HepG2 (cell line): Measurements from ENCODE around the gene ALDOA. TPM values are rescaled to one million over a fixed set of nuclear protein-coding genes. Genes with fewer than 3 reads are reported as not detected.

Experiments
- ATAC-seq: fragments of 200-7000 bp; cut with Tn5 transposase; 3 replicates; pipeline ENCODE4 v1.9.1; 2020; ENCODE audit warnings: mild to moderate bottlenecking, moderate library complexity
- BruUV-seq: library from RNA; stranded (reverse); fragments of 400-500 nt; replicated peaks from 2 replicates; lab custom pipeline; 2021; lab: Mats Ljungman, UMichigan
- CTCF ChIA-PET: fragments of 300-600 bp; formaldehyde crosslinking; extraction: SDS; loops from one replicate; lab custom pipeline; 2021; ENCODE audit warnings: low total read pairs, inconsistent platforms, low intra/inter-chr PET ratio; lab: Yijun Ruan, JAX
- POLR2A ChIA-PET: fragments of 350-600 bp; sonication (Branson Sonifier 250); formaldehyde crosslinking; loops from one replicate; lab custom pipeline; 2020; ENCODE audit warnings: antibody characterized with exemption, inconsistent platforms; lab: Yijun Ruan, JAX
- DNase-seq: peaks from one replicate; pipeline ENCODE4 v3.0.0-alpha.2; 2015; ENCODE audit warnings: low spot score
- FAIRE-seq: peaks from 3 replicates; lab custom pipeline; 2011; peaks lifted over from hg19 to GRCh38; lab: Jason Lieb, UNC
- H2AFZ ChIP-seq: one replicate; pipeline ENCODE4 v1.6.1; 2011; ENCODE audit warnings: low read length, inconsistent platforms
- H3K27ac ChIP-seq: fragments of 300-600 bp; 3 replicates; pipeline ENCODE4 v1.8.0; 2011; ENCODE audit warnings: mixed run types, mild to moderate bottlenecking, mixed read lengths, low read length, inconsistent platforms; ENCODE audit not compliant: insufficient read depth; ENCODE audit errors: extremely low read length
- H3K27me3 ChIP-seq, 2 experiments: fragments of 200-600 bp in 1 of 2; 2 replicates in 1 of 2; 3 replicates in 1 of 2; pipeline versions ENCODE4 v1.6.0 to v1.8.0; 2011; ENCODE audit warnings: low read length in 2 of 2, mild to moderate bottlenecking in 2 of 2, moderate library complexity in 2 of 2, inconsistent platforms in 1 of 2; ENCODE audit not compliant: insufficient read depth in 2 of 2, control insufficient read depth in 1 of 2
- H3K36me3 ChIP-seq, 2 experiments: fragments of 200-600 bp in 1 of 2; replicated peaks in 1 of 2; 2 replicates in 1 of 2; 3 replicates in 1 of 2; pipeline versions ENCODE4 v1.5.1 to v1.8.0; 2011; ENCODE audit warnings: low read length in 2 of 2, inconsistent platforms in 1 of 2; ENCODE audit not compliant: insufficient read depth in 2 of 2, control insufficient read depth in 1 of 2
- H3K4me1 ChIP-seq: 2 replicates; pipeline ENCODE4 v1.5.1; 2012; ENCODE audit warnings: low read length, inconsistent platforms; ENCODE audit not compliant: insufficient read depth
- H3K4me2 ChIP-seq: 2 replicates; pipeline ENCODE4 v1.6.0; 2011; ENCODE audit warnings: low read depth, low read length, inconsistent platforms
- H3K4me3 ChIP-seq, 3 experiments: fragments of 200-600 bp in 1 of 3; sonication (generic), shearing (Covaris generic) in 1 of 3; replicated peaks in 1 of 3; 2 replicates each; pipeline ENCODE4 v1.5.1; 2011 to 2016; ENCODE audit warnings: low read length in 3 of 3, inconsistent platforms in 2 of 3, low read depth in 2 of 3, mild to moderate bottlenecking in 2 of 3, control low read depth in 1 of 3, mixed read lengths in 1 of 3; ENCODE audit not compliant: insufficient read depth in 1 of 3
- H3K79me2 ChIP-seq: one replicate; pipeline ENCODE4 v1.6.1; 2011; ENCODE audit warnings: low read length, inconsistent platforms; ENCODE audit not compliant: insufficient read depth
- H3K9ac ChIP-seq: 2 replicates; pipeline ENCODE4 v1.6.0; 2011; ENCODE audit warnings: mild to moderate bottlenecking, low read depth, low read length, inconsistent platforms; ENCODE audit not compliant: insufficient read depth
- H3K9me3 ChIP-seq: 2 replicates; pipeline ENCODE4 v1.5.1; 2012; ENCODE audit warnings: mild to moderate bottlenecking, low read length
- H4K20me1 ChIP-seq: 2 replicates; pipeline ENCODE4 v1.6.0; 2011; ENCODE audit warnings: inconsistent platforms, mild to moderate bottlenecking, low read length, moderate library complexity; ENCODE audit not compliant: insufficient read depth
- ATAD3A ChIP-seq: sonication (generic); formaldehyde crosslinking; IDR thresholded peaks from 2 replicates; pipeline ENCODE4 v1.4.0; 2020; ENCODE audit warnings: missing genetic modification reagents
- FLYWCH1 ChIP-seq: sonication (generic); formaldehyde crosslinking; IDR thresholded peaks from 2 replicates; pipeline ENCODE4 v1.8.1; 2023; ENCODE audit warnings: mild to moderate bottlenecking, missing genetic modification reagents
- FOXP1 ChIP-seq, 2 experiments: fragments of 450-650 bp in 1 of 2; IDR thresholded peaks; 2 replicates each; pipeline ENCODE4 v1.6.1; 2017 to 2018; ENCODE audit warnings: antibody characterized with exemption in 1 of 2
- HNRNPL ChIP-seq: fragments of 200-400 bp; formaldehyde crosslinking; IDR thresholded peaks from 2 replicates; pipeline ENCODE4 v1.6.1; 2017; ENCODE audit warnings: mild to moderate bottlenecking, low read depth, low read length
- SMC3 ChIP-seq: IDR thresholded peaks from 2 replicates; pipeline ENCODE4 v1.6.1; 2011; ENCODE audit warnings: low read length, improper control_type of control experiment
- ZBTB21 ChIP-seq: sonication (generic); formaldehyde crosslinking; IDR thresholded peaks from 2 replicates; pipeline ENCODE4 v1.4.0; 2020; ENCODE audit warnings: missing genetic modification reagents
- ZIK1 ChIP-seq: sonication (generic); formaldehyde crosslinking; IDR thresholded peaks from 2 replicates; pipeline ENCODE4 v1.5.0; 2020; ENCODE audit warnings: mild to moderate bottlenecking, low read depth, missing genetic modification reagents, borderline replicate concordance
- ZNF484 ChIP-seq: sonication (generic); formaldehyde crosslinking; IDR thresholded peaks from 2 replicates; pipeline ENCODE4 v1.5.1; 2020; ENCODE audit warnings: mild to moderate bottlenecking, low read depth, missing genetic modification reagents, borderline replicate concordance
- ZNF616 ChIP-seq: sonication (generic); formaldehyde crosslinking; IDR thresholded peaks from 2 replicates; pipeline ENCODE4 v1.5.0; 2020; ENCODE audit warnings: low read depth, mild to moderate bottlenecking, missing genetic modification reagents
- ZSCAN21 ChIP-seq: sonication (generic); formaldehyde crosslinking; IDR thresholded peaks from 2 replicates; pipeline ENCODE4 v1.8.0; 2022; ENCODE audit warnings: mild to moderate bottlenecking, missing genetic modification reagents, moderate library complexity, borderline replicate concordance
- WGBS: methylation state at CpG from one replicate; pipeline ENCODE4 v1.1.6; 2017; ENCODE audit warnings: low lambda C conversion rate; 5-methylcytosine and 5-hydroxymethylcytosine counted together
- in situ Hi-C: cut with HindIII; loops from 2 replicates; pipeline ENCODE4 v1.10.0; 2017; ENCODE audit warnings: low pct_unique_long_range_greater_than_20kb; ENCODE audit not compliant: extremely low pct_ligation_motif_present
- intact Hi-C: fragments of 100-400 bp; cut with micrococcal nuclease; formaldehyde crosslinking; loops from one replicate; pipeline ENCODE4 v1.10.0; 2022; ENCODE audit not compliant: unreplicated experiment
- polyA plus RNA-seq, 8 experiments: library from polyadenylated mRNA; depleted of rRNA in 3 of 8; stranded (reverse) in 7 of 8; unstranded in 1 of 8; fragments of >200 nt; fragmentation: Illumina TruSeq in 4 of 8; extraction: Trizol in 4 of 8; gene quantifications; 2 replicates each; pipeline versions ENCODE4 v1.2.1 to v1.2.3, GENCODE V29; 2011 to 2016; ENCODE audit warnings: low read depth in 4 of 8, missing spikeins in 1 of 8, mixed read lengths in 1 of 8; ENCODE audit not compliant: insufficient read depth in 1 of 8
- total RNA-seq, 5 experiments: library from RNA; depleted of rRNA; stranded (reverse); fragments of >200 nt; fragmentation: Illumina TruSeq; extraction: Trizol; gene quantifications; 2 replicates each; pipeline ENCODE4 v1.2.3, GENCODE V29; 2016; ENCODE audit warnings: low read depth in 1 of 5
- TF ChIP-seq, protein P1 (sequence below): sonication (generic); formaldehyde crosslinking; IDR thresholded peaks from 2 replicates; pipeline ENCODE4 v1.5.1; 2020; ENCODE audit warnings: missing genetic modification reagents, mild to moderate bottlenecking, borderline replicate concordance
- TF ChIP-seq, protein P2 (sequence below): IDR thresholded peaks from 2 replicates; pipeline ENCODE4 v1.6.1; 2018; ENCODE audit warnings: missing genetic modification reagents
- TF ChIP-seq, protein P3 (sequence below): sonication (generic); formaldehyde crosslinking; IDR thresholded peaks from 2 replicates; pipeline ENCODE4 v1.4.0; 2020; ENCODE audit warnings: missing genetic modification reagents
- TF ChIP-seq, protein P4 (sequence below): sonication (generic); formaldehyde crosslinking; IDR thresholded peaks from 2 replicates; pipeline ENCODE4 v1.5.0; 2020; ENCODE audit warnings: mild to moderate bottlenecking, missing genetic modification reagents, borderline replicate concordance

Gene ALDOA
- total and polyA plus RNA-seq, 2 of the 13 experiments (the other 11 are each of a cell fraction or from before 2014, with no cell fraction given), result 925 to 1,884 TPM

DNA sequence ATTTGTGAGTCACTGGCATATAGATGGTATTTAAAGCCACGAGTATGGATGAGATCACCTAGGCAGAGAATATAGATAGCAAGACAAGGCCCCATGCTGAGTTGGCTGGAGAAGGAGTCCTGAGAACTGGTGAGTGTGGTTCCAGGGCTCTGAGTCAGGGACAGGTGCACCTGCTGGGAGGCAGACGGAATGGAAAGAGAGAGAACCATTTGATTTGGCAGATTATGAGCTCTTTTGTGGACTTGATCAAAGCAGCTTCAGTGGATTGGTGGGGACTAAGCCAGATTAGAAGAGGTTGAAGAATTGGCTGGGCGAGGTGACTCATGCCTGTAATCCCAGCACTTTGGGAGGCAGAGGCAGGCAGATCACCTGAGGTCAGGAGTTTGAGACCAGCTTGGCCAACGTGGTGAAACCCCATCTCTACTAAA, 46.8 kb upstream of the ALDOA start (continued):
- TF ChIP-seq, protein P1, sequence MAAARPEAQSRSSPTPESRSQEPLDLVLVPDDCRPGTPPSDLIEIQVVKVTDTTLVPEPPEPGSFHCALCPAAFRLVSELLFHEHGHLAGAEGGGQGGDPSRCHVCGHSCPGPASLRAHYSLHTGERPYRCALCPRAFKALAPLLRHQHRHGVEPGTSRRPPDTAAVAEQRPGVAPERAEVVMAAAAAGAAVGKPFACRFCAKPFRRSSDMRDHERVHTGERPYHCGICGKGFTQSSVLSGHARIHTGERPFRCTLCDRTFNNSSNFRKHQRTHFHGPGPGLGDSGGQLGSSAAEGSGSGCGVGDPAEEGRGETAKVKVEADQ (CRISPR knock-in tag), result no peak
- TF ChIP-seq ZBTB21 (CRISPR knock-in tag) (no peak), ZIK1 (CRISPR knock-in tag) (no peak), ZNF616 (CRISPR knock-in tag) (no peak), ATAD3A (CRISPR knock-in tag) (no peak), FLYWCH1 (CRISPR knock-in tag) (no peak), HNRNPL (no peak), SMC3 (no peak), ZSCAN21 (no peak), FOXP1 (IDR thresholded peaks at IDR 0.05) (no peak), FOXP1 (CRISPR knock-in tag; IDR thresholded peaks at IDR 0.05) (no peak)
- TF ChIP-seq, protein P2, sequence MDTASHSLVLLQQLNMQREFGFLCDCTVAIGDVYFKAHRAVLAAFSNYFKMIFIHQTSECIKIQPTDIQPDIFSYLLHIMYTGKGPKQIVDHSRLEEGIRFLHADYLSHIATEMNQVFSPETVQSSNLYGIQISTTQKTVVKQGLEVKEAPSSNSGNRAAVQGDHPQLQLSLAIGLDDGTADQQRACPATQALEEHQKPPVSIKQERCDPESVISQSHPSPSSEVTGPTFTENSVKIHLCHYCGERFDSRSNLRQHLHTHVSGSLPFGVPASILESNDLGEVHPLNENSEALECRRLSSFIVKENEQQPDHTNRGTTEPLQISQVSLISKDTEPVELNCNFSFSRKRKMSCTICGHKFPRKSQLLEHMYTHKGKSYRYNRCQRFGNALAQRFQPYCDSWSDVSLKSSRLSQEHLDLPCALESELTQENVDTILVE (CRISPR knock-in tag), result no peak
- TF ChIP-seq, all 625 proteins: peak for 0

DNA sequence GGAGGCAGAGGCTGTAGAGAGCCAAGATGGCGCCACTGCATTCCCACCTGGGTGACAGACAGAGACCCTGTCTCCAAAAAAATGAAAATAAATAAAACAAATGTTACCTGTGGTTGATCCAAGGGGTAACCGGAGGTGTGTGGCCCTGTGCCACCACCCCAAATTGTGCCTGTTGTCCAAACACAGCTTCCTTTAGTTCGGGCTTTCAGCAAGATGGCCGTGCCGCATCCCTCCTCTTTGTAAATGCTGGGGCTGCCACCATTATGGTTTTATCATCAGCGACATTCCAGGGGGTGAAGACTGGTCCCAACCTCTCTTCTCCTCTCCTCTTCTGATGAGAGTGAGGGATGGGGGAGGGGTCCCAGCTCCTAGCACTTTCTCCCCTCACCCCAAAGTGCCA, 42.7 kb upstream of the ALDOA start, which contains the start of gene C16orf92:
C16orf92 (plus strand) TSS at position 312 of the 400 bp plus-strand sequence. CDS start 143 bp downstream, outside the sequence.
- CTCF ChIA-PET, result no interaction called here
- Histone ChIP-seq H3K9me3 (no peaks in the 10 kb centered on the region), H3K9ac (no peak within 1 kb of the TSS), H3K27me3 (peaks cover 30 to 69% of the 10 kb centered on the region in 2 experiments), H2AFZ (no peak within 1 kb of the TSS), H3K27ac (no peak within 1 kb of the TSS), H3K4me2 (no peak within 1 kb of the TSS), H3K36me3 (no peaks in the 10 kb centered on the region), H3K4me3 (no peak within 1 kb of the TSS), H3K79me2 (no peaks in the 10 kb centered on the region), H4K20me1 (no peaks in the 10 kb centered on the region), H3K4me1 (peaks cover 10% of the 10 kb centered on the region; the same call in 1 of the 2 replicates)
- POLR2A ChIA-PET, result no interaction called here
- no peak for DNase-seq
- BruUV-seq, result no TSS peak
- WGBS, result 30% methylated on average over 6 of the region's 6 CpGs
- intact Hi-C loops (no loop called here), in situ Hi-C loops (no loop called here)
- ATAC-seq, result no peak
- no peak for FAIRE-seq
- no peak for TF ChIP-seq ZNF484 (CRISPR knock-in tag)
- TF ChIP-seq, protein P3, sequence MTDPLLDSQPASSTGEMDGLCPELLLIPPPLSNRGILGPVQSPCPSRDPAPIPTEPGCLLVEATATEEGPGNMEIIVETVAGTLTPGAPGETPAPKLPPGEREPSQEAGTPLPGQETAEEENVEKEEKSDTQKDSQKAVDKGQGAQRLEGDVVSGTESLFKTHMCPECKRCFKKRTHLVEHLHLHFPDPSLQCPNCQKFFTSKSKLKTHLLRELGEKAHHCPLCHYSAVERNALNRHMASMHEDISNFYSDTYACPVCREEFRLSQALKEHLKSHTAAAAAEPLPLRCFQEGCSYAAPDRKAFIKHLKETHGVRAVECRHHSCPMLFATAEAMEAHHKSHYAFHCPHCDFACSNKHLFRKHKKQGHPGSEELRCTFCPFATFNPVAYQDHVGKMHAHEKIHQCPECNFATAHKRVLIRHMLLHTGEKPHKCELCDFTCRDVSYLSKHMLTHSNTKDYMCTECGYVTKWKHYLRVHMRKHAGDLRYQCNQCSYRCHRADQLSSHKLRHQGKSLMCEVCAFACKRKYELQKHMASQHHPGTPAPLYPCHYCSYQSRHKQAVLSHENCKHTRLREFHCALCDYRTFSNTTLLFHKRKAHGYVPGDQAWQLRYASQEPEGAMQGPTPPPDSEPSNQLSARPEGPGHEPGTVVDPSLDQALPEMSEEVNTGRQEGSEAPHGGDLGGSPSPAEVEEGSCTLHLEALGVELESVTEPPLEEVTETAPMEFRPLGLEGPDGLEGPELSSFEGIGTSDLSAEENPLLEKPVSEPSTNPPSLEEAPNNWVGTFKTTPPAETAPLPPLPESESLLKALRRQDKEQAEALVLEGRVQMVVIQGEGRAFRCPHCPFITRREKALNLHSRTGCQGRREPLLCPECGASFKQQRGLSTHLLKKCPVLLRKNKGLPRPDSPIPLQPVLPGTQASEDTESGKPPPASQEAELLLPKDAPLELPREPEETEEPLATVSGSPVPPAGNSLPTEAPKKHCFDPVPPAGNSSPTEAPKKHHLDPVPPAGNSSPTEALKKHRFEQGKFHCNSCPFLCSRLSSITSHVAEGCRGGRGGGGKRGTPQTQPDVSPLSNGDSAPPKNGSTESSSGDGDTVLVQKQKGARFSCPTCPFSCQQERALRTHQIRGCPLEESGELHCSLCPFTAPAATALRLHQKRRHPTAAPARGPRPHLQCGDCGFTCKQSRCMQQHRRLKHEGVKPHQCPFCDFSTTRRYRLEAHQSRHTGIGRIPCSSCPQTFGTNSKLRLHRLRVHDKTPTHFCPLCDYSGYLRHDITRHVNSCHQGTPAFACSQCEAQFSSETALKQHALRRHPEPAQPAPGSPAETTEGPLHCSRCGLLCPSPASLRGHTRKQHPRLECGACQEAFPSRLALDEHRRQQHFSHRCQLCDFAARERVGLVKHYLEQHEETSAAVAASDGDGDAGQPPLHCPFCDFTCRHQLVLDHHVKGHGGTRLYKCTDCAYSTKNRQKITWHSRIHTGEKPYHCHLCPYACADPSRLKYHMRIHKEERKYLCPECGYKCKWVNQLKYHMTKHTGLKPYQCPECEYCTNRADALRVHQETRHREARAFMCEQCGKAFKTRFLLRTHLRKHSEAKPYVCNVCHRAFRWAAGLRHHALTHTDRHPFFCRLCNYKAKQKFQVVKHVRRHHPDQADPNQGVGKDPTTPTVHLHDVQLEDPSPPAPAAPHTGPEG (CRISPR knock-in tag), result no peak
- TF ChIP-seq, protein P4, sequence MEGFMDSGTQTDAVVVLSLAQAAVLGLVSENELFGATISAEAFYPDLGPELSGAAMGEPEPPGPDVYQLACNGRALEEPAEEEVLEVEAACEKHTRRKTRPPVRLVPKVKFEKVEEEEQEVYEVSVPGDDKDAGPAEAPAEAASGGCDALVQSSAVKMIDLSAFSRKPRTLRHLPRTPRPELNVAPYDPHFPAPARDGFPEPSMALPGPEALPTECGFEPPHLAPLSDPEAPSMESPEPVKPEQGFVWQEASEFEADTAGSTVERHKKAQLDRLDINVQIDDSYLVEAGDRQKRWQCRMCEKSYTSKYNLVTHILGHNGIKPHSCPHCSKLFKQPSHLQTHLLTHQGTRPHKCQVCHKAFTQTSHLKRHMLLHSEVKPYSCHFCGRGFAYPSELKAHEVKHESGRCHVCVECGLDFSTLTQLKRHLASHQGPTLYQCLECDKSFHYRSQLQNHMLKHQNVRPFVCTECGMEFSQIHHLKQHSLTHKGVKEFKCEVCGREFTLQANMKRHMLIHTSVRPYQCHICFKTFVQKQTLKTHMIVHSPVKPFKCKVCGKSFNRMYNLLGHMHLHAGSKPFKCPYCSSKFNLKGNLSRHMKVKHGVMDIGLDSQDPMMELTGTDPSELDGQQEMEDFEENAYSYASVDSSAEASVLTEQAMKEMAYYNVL (CRISPR knock-in tag), result no peak
